DND-41 (cell line): ENCODE results near the gene BMS1.
"Not testable (repeated sequence)": the region's sequence is repeated elsewhere in the genome, so short reads cannot be mapped to it uniquely, and the experiment has no call there.

Experiments used
- ATAC-seq: fragments of 200-7000 bp; cut with Tn5 transposase; 3 replicates; pipeline ENCODE4 v1.9.1; 2021; ENCODE audit warnings: low read depth; ENCODE audit not compliant: insufficient read depth
- DNase-seq: peaks from one replicate; pipeline ENCODE4 v3.0.0-alpha.2; 2020
- H2AFZ ChIP-seq: 2 replicates; pipeline ENCODE4 v1.6.0; 2012; ENCODE audit warnings: low read depth, low read length
- H3K27ac ChIP-seq: 2 replicates; pipeline ENCODE4 v1.5.1; 2012; ENCODE audit warnings: low read length, inconsistent platforms
- H3K27me3 ChIP-seq: fragments of 200-600 bp; sonication (generic); 2 replicates; pipeline ENCODE4 v1.6.0; 2012; ENCODE audit warnings: low read length, mild to moderate bottlenecking, inconsistent platforms; ENCODE audit not compliant: insufficient read depth, poor library complexity
- H3K36me3 ChIP-seq: 2 replicates; pipeline ENCODE4 v1.5.1; 2012; ENCODE audit warnings: low read length, inconsistent platforms; ENCODE audit not compliant: insufficient read depth
- H3K4me1 ChIP-seq: 2 replicates; pipeline ENCODE4 v1.5.1; 2012; ENCODE audit warnings: mild to moderate bottlenecking, low read length; ENCODE audit not compliant: insufficient read depth
- H3K4me2 ChIP-seq: 2 replicates; pipeline ENCODE4 v1.6.0; 2012; ENCODE audit warnings: mild to moderate bottlenecking, moderate library complexity, low read length, inconsistent platforms; ENCODE audit not compliant: insufficient read depth
- H3K4me3 ChIP-seq, 2 experiments: fragments of 200-600 bp in 1 of 2; shearing (Covaris generic) in 1 of 2; 2 replicates each; pipeline ENCODE4 v1.5.1; 2012 to 2016; ENCODE audit warnings: inconsistent platforms in 2 of 2, low read length in 2 of 2, mild to moderate bottlenecking in 2 of 2, low read depth in 1 of 2, moderate library complexity in 1 of 2
- H3K79me2 ChIP-seq: 2 replicates; pipeline ENCODE4 v1.6.0; 2012; ENCODE audit warnings: low read length, inconsistent platforms; ENCODE audit not compliant: insufficient read depth
- H3K9ac ChIP-seq: 2 replicates; pipeline ENCODE4 v1.6.0; 2012; ENCODE audit warnings: low read depth, mild to moderate bottlenecking, inconsistent platforms, low read length, moderate library complexity
- H3K9me3 ChIP-seq: 2 replicates; pipeline ENCODE4 v1.5.1; 2012; ENCODE audit warnings: low read length, moderate library complexity, mild to moderate bottlenecking, inconsistent platforms; ENCODE audit not compliant: insufficient read depth, severe bottlenecking
- H4K20me1 ChIP-seq: 2 replicates; pipeline ENCODE4 v1.6.0; 2012; ENCODE audit warnings: low read length; ENCODE audit not compliant: insufficient read depth
- EZH2 ChIP-seq: IDR thresholded peaks from 3 replicates; pipeline ENCODE4 v1.6.1; 2012; ENCODE audit warnings: borderline replicate concordance, low read depth, mild to moderate bottlenecking, moderate library complexity, low read length, inconsistent platforms; ENCODE audit not compliant: severe bottlenecking
- TF ChIP-seq, protein P1 (sequence below): IDR thresholded peaks from 2 replicates; pipeline ENCODE4 v1.5.1; 2012; ENCODE audit warnings: borderline replicate concordance, low read length, moderate library complexity, mild to moderate bottlenecking; ENCODE audit not compliant: poor library complexity, severe bottlenecking; ENCODE audit errors: extremely low read depth

The BMS1 gene

GRCh38 chr10:42782446-42783180 lies at the start of gene BMS1:
TSS of gene BMS1 (plus strand) at chr10:42782795. CDS start at chr10:42784395, 1,600 bp downstream.
- Histone ChIP-seq H3K4me3 (peak within 1 kb of the TSS; percentile 82 to 88), H3K79me2 (peaks cover 30% of the 10 kb centered on the region), H4K20me1 (no peaks in the 10 kb centered on the region), H3K27ac (peak within 1 kb of the TSS; percentile 92), H3K36me3 (peaks cover 32% of the 10 kb centered on the region), H3K9me3 (no peaks in the 10 kb centered on the region), H3K27me3 (no peaks in the 10 kb centered on the region), H3K4me2 (peak within 1 kb of the TSS; percentile 90), H2AFZ (peak within 1 kb of the TSS; percentile 89), H3K4me1 (peaks cover 28% of the 10 kb centered on the region), H3K9ac (peak within 1 kb of the TSS; percentile 81)
- ATAC-seq, result peak; percentile 89
- peak; percentile 94 for DNase-seq
- TF ChIP-seq, protein P1, sequence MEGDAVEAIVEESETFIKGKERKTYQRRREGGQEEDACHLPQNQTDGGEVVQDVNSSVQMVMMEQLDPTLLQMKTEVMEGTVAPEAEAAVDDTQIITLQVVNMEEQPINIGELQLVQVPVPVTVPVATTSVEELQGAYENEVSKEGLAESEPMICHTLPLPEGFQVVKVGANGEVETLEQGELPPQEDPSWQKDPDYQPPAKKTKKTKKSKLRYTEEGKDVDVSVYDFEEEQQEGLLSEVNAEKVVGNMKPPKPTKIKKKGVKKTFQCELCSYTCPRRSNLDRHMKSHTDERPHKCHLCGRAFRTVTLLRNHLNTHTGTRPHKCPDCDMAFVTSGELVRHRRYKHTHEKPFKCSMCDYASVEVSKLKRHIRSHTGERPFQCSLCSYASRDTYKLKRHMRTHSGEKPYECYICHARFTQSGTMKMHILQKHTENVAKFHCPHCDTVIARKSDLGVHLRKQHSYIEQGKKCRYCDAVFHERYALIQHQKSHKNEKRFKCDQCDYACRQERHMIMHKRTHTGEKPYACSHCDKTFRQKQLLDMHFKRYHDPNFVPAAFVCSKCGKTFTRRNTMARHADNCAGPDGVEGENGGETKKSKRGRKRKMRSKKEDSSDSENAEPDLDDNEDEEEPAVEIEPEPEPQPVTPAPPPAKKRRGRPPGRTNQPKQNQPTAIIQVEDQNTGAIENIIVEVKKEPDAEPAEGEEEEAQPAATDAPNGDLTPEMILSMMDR, result no peak
- TF ChIP-seq EZH2, result no peak

DNA sequence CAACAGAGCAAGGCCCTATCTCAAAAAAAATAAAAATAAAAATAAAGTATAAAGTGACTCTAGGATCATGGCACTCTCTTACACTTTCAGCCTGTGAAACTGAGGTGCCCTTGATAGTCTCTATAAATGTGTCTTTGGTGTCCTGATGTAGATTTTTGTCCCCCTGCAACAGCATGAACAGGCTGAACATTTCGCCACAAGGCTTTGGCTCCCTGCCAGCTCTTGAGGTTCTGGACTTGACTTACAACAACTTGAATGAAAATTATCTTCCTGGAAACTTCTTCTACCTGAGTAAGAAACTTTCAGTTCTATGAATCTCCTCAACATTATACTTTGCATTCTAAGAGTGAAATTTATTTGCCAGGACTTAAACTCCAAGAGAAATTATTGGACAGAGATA lies 48.1 kb upstream of the BMS1 start:
- no peaks in the 10 kb centered on the region for H4K20me1 ChIP-seq
- ATAC-seq (no peak), DNase-seq (peak; percentile 24)
- TF ChIP-seq, protein P1, result no peak
- no peak for TF ChIP-seq EZH2
- no peaks in the 10 kb centered on the region for H3K27me3 ChIP-seq
- H2AFZ ChIP-seq, result no peak overlapping the region
- H3K9me3 ChIP-seq, result no peaks in the 10 kb centered on the region
- H3K9ac ChIP-seq, result no peak overlapping the region
- H3K4me1 ChIP-seq, result no peaks in the 10 kb centered on the region
- H3K4me3 ChIP-seq, result no peak overlapping the region
- H3K79me2 ChIP-seq, result no peaks in the 10 kb centered on the region
- H3K36me3 ChIP-seq, result no peaks in the 10 kb centered on the region
- no peak overlapping the region for H3K4me2 ChIP-seq
- H3K27ac ChIP-seq, result no peak overlapping the region

DNA sequence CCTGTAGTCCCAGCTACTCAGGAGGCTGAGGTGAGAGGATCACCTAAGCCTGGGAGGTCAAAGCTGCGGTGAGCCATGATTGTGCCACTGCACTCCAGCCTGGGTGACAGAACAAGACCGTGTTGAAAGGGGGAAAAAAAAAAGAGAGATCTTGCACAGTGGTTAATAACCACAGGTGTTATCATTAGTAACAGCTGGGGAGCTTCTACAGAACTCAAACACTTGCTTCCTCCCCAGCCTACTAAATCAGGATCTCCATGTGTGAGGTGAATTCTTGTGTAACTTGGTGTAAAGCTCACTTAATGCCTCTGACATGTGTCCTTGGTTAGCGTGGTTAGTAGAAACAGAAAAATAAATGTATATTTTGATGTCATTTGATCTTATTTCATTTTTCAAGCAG lies 43.9 kb upstream of the BMS1 start:
- Histone ChIP-seq H3K27me3 (no peaks in the 10 kb centered on the region), H3K79me2 (no peaks in the 10 kb centered on the region), H3K27ac (no peak overlapping the region), H3K36me3 (no peaks in the 10 kb centered on the region), H3K4me3 (no peak overlapping the region), H2AFZ (no peak overlapping the region), H3K9me3 (peaks cover 3% of the 10 kb centered on the region), H3K4me2 (no peak overlapping the region), H4K20me1 (no peaks in the 10 kb centered on the region), H3K9ac (no peak overlapping the region), H3K4me1 (no peaks in the 10 kb centered on the region)
- no peak for DNase-seq
- no peak for ATAC-seq
- no peak for TF ChIP-seq EZH2
- TF ChIP-seq, protein P1, result no peak

DNA sequence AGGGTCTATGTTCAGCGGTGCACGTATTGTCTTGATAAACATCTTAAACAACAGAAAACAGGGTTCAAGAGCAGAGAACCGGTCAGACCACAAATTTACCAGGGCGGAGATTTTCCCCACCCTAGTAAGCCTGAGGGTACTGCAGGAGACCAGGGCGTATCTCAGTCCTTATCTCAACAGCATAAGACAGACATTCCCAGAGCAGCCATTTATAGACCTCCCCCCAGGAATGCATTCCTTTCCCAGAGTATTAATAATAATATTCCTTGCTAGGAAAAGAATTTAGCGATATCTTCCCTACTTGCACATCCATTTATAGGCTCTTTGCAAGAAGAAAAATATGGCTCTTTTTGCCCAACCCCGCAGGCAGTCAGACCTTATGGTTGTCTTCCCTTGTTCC lies 41.1 kb upstream of the BMS1 start:
- peak; percentile 4 for DNase-seq
- not testable (repeated sequence) for H3K27ac ChIP-seq, H4K20me1 ChIP-seq, H3K4me3 ChIP-seq, ATAC-seq, H2AFZ ChIP-seq, H3K36me3 ChIP-seq, H3K4me1 ChIP-seq, H3K4me2 ChIP-seq, H3K27me3 ChIP-seq, H3K79me2 ChIP-seq, H3K9ac ChIP-seq, H3K9me3 ChIP-seq
